LoVo (cell line): ENCODE measurements around the gene MFSD2A.
"Not testable (repeated sequence)": the region's sequence is repeated elsewhere in the genome, so short reads cannot be mapped to it uniquely, and the experiment has no call there.

Source experiments
- DNase-seq: peaks from one replicate; pipeline ENCODE4 v3.0.0-alpha.2; 2016; ENCODE audit warnings: low spot score

MFSD2A gene

GRCh38 chr1:39954870-39955546, at the start of gene MFSD2A:
TSS of gene MFSD2A (plus strand) at chr1:39955145. CDS start at chr1:39955293, 148 bp downstream.
- DNase-seq: peak; percentile 89

GRCh38 chr1:39905172-39905571, 49.8 kb upstream of the MFSD2A start:
- DNase-seq: no peak

DNA sequence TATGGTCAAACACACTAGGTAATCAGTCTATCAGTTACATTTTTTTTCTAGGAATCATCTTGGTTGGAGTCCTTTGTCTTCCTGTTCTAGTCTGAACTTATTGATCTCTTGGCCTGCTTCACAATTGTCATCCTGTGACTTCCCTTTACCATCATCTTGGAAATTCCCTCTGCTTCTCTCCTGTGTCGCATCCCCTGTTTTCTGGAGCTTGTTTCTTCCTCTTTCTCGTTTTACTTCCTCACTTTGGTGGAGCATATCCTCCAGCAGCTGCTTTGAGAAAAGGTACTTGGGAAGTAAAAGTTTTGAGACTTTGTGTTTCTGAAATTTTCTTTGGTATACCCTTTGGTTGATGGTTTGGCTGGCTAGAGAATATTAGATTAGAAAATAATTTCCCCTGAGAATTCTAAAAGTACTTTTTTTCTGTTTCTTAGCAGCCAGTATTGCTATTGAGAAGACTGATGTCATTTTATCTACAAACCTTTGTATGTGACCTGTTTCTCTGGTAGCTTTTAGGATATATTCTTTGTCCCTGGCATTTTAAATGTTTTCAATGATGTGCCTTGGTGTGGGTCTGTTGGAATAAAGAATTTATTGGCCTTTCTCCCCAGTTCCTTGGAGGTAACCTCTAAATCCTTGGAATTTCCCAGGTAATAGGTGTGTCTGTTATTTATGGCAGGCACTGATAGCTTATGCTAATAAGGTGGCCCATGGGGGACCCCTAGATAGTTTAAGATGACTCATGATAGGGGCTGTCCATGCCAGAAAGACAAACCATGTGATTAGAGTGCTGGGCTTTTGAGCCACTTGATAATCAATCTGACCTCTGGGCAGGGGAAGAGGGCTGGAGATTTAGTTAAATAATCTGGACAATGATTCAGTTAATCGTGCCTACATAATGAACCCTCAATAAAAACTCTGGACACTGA, 47.2 kb upstream of the MFSD2A start:
- no peak for DNase-seq

GRCh38 chr1:39908534-39908933, 46.4 kb upstream of the MFSD2A start:
- no peak for DNase-seq

DNA sequence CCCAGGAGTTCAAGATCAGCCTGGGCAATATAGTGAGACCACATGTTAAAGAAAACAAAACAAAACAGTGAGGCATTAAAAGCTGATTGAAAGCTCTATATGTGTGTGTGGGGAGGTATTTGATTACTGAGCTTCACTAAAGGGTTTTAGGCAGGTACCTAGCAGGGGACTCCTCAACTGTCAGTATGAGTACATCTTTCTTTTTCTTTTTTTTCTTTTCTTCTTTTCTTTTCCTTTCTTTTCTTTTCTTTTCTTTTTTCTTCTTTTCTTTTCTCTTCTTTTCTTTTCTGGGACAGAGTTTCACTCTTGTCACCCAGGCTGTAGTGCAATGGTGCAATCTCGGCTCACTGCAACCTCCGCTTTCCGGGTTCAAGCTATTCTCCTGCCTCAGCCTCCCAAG, 44.7 kb upstream of the MFSD2A start:
- DNase-seq: no peak

DNA sequence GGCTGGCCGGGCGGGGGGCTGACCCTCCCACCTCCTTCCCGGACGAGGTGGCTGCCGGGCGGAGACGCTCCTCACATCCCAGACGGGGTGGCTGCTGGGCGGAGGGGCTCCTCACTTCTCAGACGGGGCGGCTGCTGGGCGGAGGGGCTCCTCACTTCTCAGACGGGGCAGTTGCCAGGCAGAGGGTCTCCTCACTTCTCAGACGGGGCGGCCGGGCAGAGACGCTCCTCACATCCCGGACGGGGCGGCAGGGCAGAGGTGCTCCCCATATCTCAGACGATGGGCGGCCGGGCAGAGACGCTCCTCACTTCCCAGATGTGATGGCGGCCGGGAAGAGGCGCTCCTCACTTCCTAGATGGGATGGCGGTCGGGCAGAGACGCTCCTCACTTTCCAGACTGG, 41.8 kb upstream of the MFSD2A start:
- DNase-seq: not testable (repeated sequence)

- DNase-seq: no peak
Measured at GRCh38 chr1:39915499-39916129, 39.3 kb upstream of the MFSD2A start.

- DNase-seq: no peak
Measured at GRCh38 chr1:39917825-39918224, 37.1 kb upstream of the MFSD2A start.

DNA sequence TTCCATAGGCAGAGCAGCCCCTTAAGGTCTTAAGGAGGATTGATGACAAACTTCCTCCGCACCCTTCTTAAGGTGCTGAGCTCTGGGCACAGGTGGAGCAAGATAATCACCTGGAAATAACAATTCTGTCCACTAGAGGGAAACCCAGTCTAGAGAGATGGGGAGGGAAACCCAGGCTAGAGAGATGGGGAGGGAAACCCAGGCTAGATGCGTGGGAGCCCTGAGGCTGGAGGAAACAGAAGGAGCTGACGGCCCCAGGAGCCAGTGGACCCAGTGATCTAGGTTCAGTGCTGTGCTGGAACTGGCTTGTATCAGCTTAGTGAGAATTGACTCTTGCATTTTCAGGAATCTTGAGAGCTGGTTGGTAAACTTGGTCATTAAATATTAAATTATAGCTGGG, 35.4 kb upstream of the MFSD2A start:
- DNase-seq: peak; percentile 78

DNA sequence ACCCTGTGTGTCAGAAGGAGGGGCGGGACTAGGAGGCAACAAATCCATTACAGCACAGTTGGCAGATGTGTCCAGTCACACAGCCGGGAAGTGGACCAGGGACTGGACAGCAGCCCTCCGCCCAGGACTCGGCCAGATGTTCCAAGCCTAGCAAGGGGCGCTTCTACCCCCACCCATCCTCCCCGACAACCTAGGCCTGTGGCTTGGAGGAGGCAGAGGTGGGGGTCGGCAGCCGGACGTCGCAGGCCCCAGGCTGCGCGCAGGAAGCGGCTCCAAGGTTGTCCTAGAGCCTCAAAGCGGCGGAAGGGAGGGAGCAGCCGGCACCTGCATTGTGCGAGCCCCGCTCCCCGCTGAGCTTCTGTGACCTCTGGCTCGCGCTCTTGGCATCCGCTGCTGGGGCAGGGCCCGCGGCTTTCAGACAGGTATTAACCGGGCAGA, 32.7 kb upstream of the MFSD2A start:
- no peak for DNase-seq

GRCh38 chr1:39925721-39926342, 29.1 kb upstream of the MFSD2A start:
- no peak for DNase-seq

GRCh38 chr1:39926343-39926793, 28.6 kb upstream of the MFSD2A start:
- no peak for DNase-seq

- DNase-seq: no peak
Measured at GRCh38 chr1:39926820-39927219, 28.1 kb upstream of the MFSD2A start.

DNA sequence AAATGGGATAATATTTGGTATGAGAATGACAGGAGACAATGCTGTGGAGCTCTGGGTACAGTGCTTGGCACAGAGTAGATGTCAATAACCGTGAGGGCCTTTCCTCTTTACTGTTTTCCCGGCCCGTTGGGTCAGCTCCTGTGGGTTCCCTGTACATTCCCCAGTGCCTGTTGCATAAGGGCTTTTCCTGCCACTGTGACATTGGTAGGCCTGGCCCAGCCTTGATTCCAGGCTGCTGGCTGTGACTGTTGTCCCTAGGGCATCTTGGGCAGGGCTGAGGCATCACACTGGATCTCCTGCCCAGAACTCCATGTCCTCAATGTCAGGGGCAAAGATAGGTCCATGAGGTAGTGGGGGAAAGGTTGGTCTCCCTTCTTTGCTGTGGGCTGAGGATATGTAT, 27.4 kb upstream of the MFSD2A start:
- DNase-seq: no peak

GRCh38 chr1:39928809-39929587, 25.9 kb upstream of the MFSD2A start:
- DNase-seq: no peak

DNA sequence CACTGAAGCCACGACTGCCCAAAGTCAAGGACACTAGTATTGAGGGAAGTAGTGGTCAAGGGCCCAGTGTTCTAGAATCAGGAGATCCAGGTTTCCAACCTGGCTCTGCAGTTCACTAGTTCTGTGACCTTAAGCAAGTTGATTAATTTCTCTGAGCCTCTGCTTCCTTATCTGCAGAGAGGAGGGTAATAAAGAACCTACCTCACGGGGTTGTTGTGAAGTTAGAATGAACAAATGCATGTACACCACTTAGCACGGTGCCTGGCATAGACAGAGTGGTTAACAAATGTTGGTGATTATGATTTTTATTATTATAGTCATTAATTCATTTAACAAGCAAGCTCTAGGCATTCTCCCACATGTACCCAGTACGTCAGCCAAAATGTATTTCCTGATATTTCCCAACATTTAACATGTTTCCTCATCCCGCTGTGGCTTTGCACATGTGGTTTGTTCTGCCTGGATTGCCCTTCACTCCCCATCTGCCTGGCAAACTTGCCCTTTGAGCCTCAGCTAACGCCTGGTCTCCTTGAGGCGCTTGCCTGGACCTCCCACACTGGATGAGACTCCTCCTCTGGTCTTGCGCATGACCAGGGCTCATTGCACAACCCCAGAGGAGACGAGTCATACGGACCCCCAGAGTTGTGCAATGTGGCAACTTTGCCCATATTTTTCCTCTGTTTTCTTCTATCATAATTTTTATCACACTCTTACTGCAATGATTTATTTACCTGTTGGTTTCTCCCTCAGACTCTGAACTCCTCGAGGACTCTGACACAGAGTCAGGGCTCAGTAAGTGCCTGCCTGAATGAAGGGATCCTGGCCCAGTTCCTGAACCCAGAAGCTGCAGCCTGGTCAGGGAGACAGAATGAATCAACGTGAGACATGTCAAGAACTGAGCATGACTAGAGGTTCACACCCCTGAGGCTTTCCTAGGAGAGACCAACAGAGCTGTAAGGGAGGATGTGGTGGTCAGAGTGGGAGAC, 20.7 kb upstream of the MFSD2A start:
- peak; percentile 63 for DNase-seq

DNA sequence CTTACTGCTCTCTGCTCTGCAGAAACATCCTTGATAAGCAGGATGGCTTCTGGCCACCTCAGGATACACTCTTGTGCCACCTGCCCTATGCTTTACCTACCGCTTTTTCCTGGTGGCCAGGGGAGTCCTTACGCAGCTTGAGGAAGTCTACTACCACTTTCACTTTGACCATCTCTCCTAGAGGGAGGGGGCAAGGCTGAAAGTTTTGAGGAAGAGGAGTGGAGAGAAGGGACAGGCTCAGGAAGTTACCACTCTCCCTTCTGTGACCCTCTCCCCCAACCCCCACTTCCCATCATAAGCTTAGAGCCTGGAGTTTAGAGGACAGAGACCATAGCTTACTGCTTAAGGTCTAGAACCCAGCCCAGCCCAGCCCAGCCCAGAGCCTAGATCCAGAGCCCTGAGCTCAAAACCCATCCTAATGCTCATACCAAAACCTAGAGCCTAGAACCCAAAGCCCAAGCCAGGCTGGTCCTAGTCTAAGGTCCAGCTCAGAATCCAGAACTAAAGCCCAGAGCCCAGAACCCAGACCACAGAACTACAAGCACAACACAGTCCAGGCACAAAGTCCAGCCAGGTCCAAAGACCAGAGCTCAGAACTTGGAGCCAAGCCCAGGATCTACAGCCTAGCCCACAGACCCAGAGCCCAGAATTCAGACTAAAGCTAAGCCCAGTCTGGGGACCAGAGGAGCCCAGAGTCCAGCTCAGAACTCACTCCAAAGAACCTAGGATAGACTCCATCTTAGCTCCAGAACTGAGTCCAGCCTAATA, 18.0 kb upstream of the MFSD2A start:
- no peak for DNase-seq

DNA sequence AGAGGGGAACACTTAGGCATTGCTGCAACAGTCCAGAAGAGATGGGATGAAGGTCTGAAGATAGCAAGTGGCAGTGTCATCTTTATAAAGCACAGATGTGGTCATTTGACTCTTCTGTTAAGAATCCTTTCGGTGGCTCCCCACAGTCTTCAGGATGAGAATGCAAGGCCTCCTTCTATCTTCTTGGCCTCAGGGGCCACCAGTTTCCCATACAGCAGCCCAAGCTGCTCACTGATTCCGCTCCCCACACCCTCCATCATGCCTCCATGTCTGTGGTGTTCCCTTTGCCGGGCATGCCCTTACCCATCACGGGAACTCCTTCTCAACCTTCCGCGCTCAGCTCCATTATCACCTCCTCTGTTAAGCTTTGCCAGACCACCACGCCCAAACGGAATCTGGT, 16.1 kb upstream of the MFSD2A start:
- no peak for DNase-seq

GRCh38 chr1:39940253-39940652, 14.7 kb upstream of the MFSD2A start:
- no peak for DNase-seq
